Measurements from ENCODE around the gene KCTD1.

GRCh38 chr18:26448714-26449159, 99.6 kb downstream of the KCTD1 start:
- no peak for TF ChIP-seq CTCF (IDR thresholded peaks at IDR 0.05)
- TF ChIP-seq POLR2A (IDR thresholded peaks at IDR 0.05) = no peak

All from lower leg skin (tissue), 3 donors.